Measurements from ENCODE around the gene HOXB8.

The HOXB8 gene

GRCh38 chr17:48569674-48570324, 45.3 kb downstream of the HOXB8 start:
- DNase-seq (ENCODE audit: low read depth in 2 of 3, low spot score in 2 of 3), result no peak

GRCh38 chr17:48569240-48569582, 45.9 kb downstream of the HOXB8 start:
- no peak for DNase-seq (ENCODE audit: low read depth in 2 of 3, low spot score in 2 of 3)

- no peak for DNase-seq (ENCODE audit: low read depth in 2 of 3, low spot score in 2 of 3)
Observed at GRCh38 chr17:48568499-48569239, 46.4 kb downstream of the HOXB8 start.

- DNase-seq (ENCODE audit: low read depth in 2 of 3, low spot score in 2 of 3), result no peak
Observed at GRCh38 chr17:48567646-48568354, 47.3 kb downstream of the HOXB8 start.

- no peak for DNase-seq (ENCODE audit: low read depth in 2 of 3, low spot score in 2 of 3)
Observed at GRCh38 chr17:48567209-48567608, 47.9 kb downstream of the HOXB8 start.

GRCh38 chr17:48566717-48567116, 48.4 kb downstream of the HOXB8 start:
- no peak for DNase-seq (ENCODE audit: low read depth in 2 of 3, low spot score in 2 of 3)

GRCh38 chr17:48565925-48566710, 49.0 kb downstream of the HOXB8 start:
- no peak for DNase-seq (ENCODE audit: low read depth in 2 of 3, low spot score in 2 of 3)

GRCh38 chr17:48565022-48565554, 50.0 kb downstream of the HOXB8 start:
- no peak for DNase-seq (ENCODE audit: low read depth in 2 of 3, low spot score in 2 of 3)

GRCh38 chr17:48564188-48565021, 50.7 kb downstream of the HOXB8 start:
- DNase-seq (ENCODE audit: low read depth in 2 of 3, low spot score in 2 of 3), result no peak

GRCh38 chr17:48563867-48564187, 51.3 kb downstream of the HOXB8 start:
- DNase-seq (ENCODE audit: low read depth in 2 of 3, low spot score in 2 of 3), result no peak

GRCh38 chr17:48563385-48563838, 51.7 kb downstream of the HOXB8 start:
- no peak for DNase-seq (ENCODE audit: low read depth in 2 of 3, low spot score in 2 of 3)

GRCh38 chr17:48562934-48563333, 52.2 kb downstream of the HOXB8 start:
- DNase-seq (ENCODE audit: low read depth in 2 of 3, low spot score in 2 of 3), result no peak

Measured in activated CD8-positive, alpha-beta memory T cell treated with anti-CD3 and anti-CD28 coated beads for 48 hours (primary cell).